Mesenchymal stem cell (in vitro differentiated cells and primary cell): Measurements from ENCODE around the gene TEKT5.

Experiments
- DNase-seq: peaks from one replicate; pipeline ENCODE4 v3.0.0-alpha.2; 2013
- H2AFZ ChIP-seq: one replicate; pipeline ENCODE4 v1.6.1; 2013; ENCODE audit warnings: low read depth, mild to moderate bottlenecking, control low read depth, inconsistent platforms, low read length, moderate library complexity
- H2AK5ac ChIP-seq: 2 replicates; pipeline ENCODE4 v1.6.1; 2013; ENCODE audit warnings: low read length, moderate library complexity, mild to moderate bottlenecking, inconsistent platforms; ENCODE audit not compliant: severe bottlenecking
- H2BK120ac ChIP-seq: one replicate; pipeline ENCODE4 v1.6.1; 2013; ENCODE audit warnings: low read depth, mild to moderate bottlenecking, inconsistent platforms, low read length, moderate library complexity
- H2BK12ac ChIP-seq, 2 experiments: one replicate each; pipeline ENCODE4 v1.6.1; 2013; ENCODE audit warnings: inconsistent platforms in 2 of 2, low read length in 2 of 2, mild to moderate bottlenecking in 2 of 2, moderate library complexity in 2 of 2, control low read depth in 1 of 2
- H2BK15ac ChIP-seq: one replicate; pipeline ENCODE4 v1.6.1; 2013; ENCODE audit warnings: mild to moderate bottlenecking, low read depth, inconsistent platforms; ENCODE audit not compliant: poor library complexity, severe bottlenecking
- H2BK5ac ChIP-seq: 2 replicates; pipeline ENCODE4 v1.6.1; 2013; ENCODE audit warnings: low read depth, mild to moderate bottlenecking, low read length, control low read depth, inconsistent platforms; ENCODE audit not compliant: poor library complexity, severe bottlenecking
- H3K14ac ChIP-seq, 2 experiments: one replicate each; pipeline ENCODE4 v1.6.1; 2013; ENCODE audit warnings: inconsistent platforms in 2 of 2, low read length in 2 of 2, control low read depth in 1 of 2, mild to moderate bottlenecking in 1 of 2, moderate library complexity in 1 of 2
- H3K18ac ChIP-seq, 2 experiments: one replicate each; pipeline ENCODE4 v1.6.1; 2013; ENCODE audit warnings: inconsistent platforms in 2 of 2, low read length in 2 of 2, control low read depth in 1 of 2, low read depth in 1 of 2, mild to moderate bottlenecking in 1 of 2
- H3K23ac ChIP-seq, 2 experiments: one replicate each; pipeline ENCODE4 v1.6.1; 2013; ENCODE audit warnings: inconsistent platforms in 2 of 2, low read length in 2 of 2, mild to moderate bottlenecking in 2 of 2, moderate library complexity in 2 of 2, control low read depth in 1 of 2
- H3K27ac ChIP-seq: 2 replicates; pipeline ENCODE4 v1.5.1; 2013; ENCODE audit warnings: mild to moderate bottlenecking, moderate library complexity, low read length, control low read depth, inconsistent platforms; ENCODE audit not compliant: poor library complexity, severe bottlenecking
- H3K27me3 ChIP-seq, 2 experiments: 2 replicates each; pipeline versions ENCODE4 v1.6.1 to v1.7.0; 2013; ENCODE audit warnings: low read length in 2 of 2, mild to moderate bottlenecking in 2 of 2, moderate library complexity in 2 of 2, control low read depth in 1 of 2, inconsistent platforms in 1 of 2; ENCODE audit not compliant: control insufficient read depth in 1 of 2, insufficient read depth in 1 of 2
- H3K36me3 ChIP-seq, 2 experiments: 2 replicates each; pipeline versions ENCODE4 v1.6.1 to v1.7.0; 2013; ENCODE audit warnings: low read length in 2 of 2, control low read depth in 1 of 2, inconsistent platforms in 1 of 2, low read depth in 1 of 2, mild to moderate bottlenecking in 1 of 2; ENCODE audit not compliant: insufficient read depth in 2 of 2, control insufficient read depth in 1 of 2
- H3K4ac ChIP-seq, 2 experiments: one replicate each; pipeline ENCODE4 v1.6.1; 2013; ENCODE audit warnings: inconsistent platforms in 2 of 2, low read length in 2 of 2, mild to moderate bottlenecking in 2 of 2, moderate library complexity in 2 of 2, control low read depth in 1 of 2, low read depth in 1 of 2
- H3K4me1 ChIP-seq: 2 replicates; pipeline ENCODE4 v1.6.1; 2013; ENCODE audit warnings: low read depth, low read length, control low read depth; ENCODE audit not compliant: control insufficient read depth, insufficient read depth
- H3K4me2 ChIP-seq: 2 replicates; pipeline ENCODE4 v1.6.1; 2013; ENCODE audit warnings: low read length, mild to moderate bottlenecking, inconsistent platforms; ENCODE audit not compliant: poor library complexity, severe bottlenecking
- H3K4me3 ChIP-seq, 2 experiments: 2 replicates each; pipeline versions ENCODE4 v1.5.1 to v1.7.0; 2013; ENCODE audit warnings: low read length in 2 of 2, mild to moderate bottlenecking in 2 of 2, control low read depth in 1 of 2, low read depth in 1 of 2; ENCODE audit not compliant: insufficient read depth in 1 of 2
- H3K79me1 ChIP-seq: replicated peaks from 2 replicates; pipeline ENCODE4 v1.6.1; 2013; ENCODE audit warnings: mild to moderate bottlenecking, control low read depth, low read length, inconsistent platforms; ENCODE audit not compliant: poor library complexity, severe bottlenecking
- H3K9ac ChIP-seq: 2 replicates; pipeline ENCODE4 v1.7.0; 2013; ENCODE audit warnings: mild to moderate bottlenecking, low read length, moderate library complexity
- H3K9me3 ChIP-seq: 2 replicates; pipeline ENCODE4 v1.7.0; 2013; ENCODE audit warnings: mild to moderate bottlenecking, low read length; ENCODE audit not compliant: control insufficient read depth
- H4K8ac ChIP-seq: one replicate; pipeline ENCODE4 v1.6.1; 2013; ENCODE audit warnings: inconsistent platforms, mild to moderate bottlenecking, low read length, moderate library complexity
- H4K91ac ChIP-seq: one replicate; pipeline ENCODE4 v1.6.1; 2013; ENCODE audit warnings: mild to moderate bottlenecking, low read length, inconsistent platforms
- WGBS: methylation state at CpG from one replicate; pipeline ENCODE4 v1.1.7; 2013; ENCODE audit warnings: mixed read lengths; 5-methylcytosine and 5-hydroxymethylcytosine counted together

Gene TEKT5

GRCh38 chr16:10629592-10629963, 65.2 kb downstream of the TEKT5 start:
- Histone ChIP-seq H4K8ac (no peak overlapping the region), H3K36me3 (no peaks in the 10 kb centered on the region), H3K9me3 (peaks cover 5% of the 10 kb centered on the region), H3K9ac (no peak overlapping the region), H2BK5ac (no peak overlapping the region), H3K27ac (no peak overlapping the region), H3K4me1 (peaks cover 1% of the 10 kb centered on the region), H2BK12ac (no peak overlapping the region), H2BK120ac (no peak overlapping the region), H3K23ac (no peak overlapping the region), H3K27me3 (peaks cover 0 to 28% of the 10 kb centered on the region in 2 experiments), H3K18ac (no peak overlapping the region), H3K14ac (no peak overlapping the region), H3K4ac (no peak overlapping the region), H2AK5ac (no peak overlapping the region), H4K91ac (no peak overlapping the region), H3K4me2 (no peak overlapping the region), H3K79me1 (no peaks in the 10 kb centered on the region), H2BK15ac (no peak overlapping the region), H2AFZ (no peak overlapping the region), H3K4me3 (no peak overlapping the region)
- DNase-seq, result no peak
- 47% methylated on average over 6 of the region's 6 CpGs for WGBS

GRCh38 chr16:10625595-10626357, 69.0 kb downstream of the TEKT5 start:
- H3K9me3 ChIP-seq, result no peaks in the 10 kb centered on the region
- H2AFZ ChIP-seq, result no peak overlapping the region
- H2BK5ac ChIP-seq, result no peak overlapping the region
- WGBS, result 84% methylated on average over 12 of the region's 12 CpGs
- no peak for DNase-seq
- H4K91ac ChIP-seq, result no peak overlapping the region
- H3K27me3 ChIP-seq, result peaks cover 0 to 2% of the 10 kb centered on the region in 2 experiments
- H3K18ac ChIP-seq, result no peak overlapping the region
- no peak overlapping the region for H3K14ac ChIP-seq
- H3K4me1 ChIP-seq, result peaks cover 1% of the 10 kb centered on the region
- H2BK120ac ChIP-seq, result no peak overlapping the region
- no peak overlapping the region for H3K27ac ChIP-seq
- H3K23ac ChIP-seq, result no peak overlapping the region
- no peak overlapping the region for H2BK12ac ChIP-seq
- H3K36me3 ChIP-seq, result no peaks in the 10 kb centered on the region
- H2AK5ac ChIP-seq, result no peak overlapping the region
- H2BK15ac ChIP-seq, result no peak overlapping the region
- H3K79me1 ChIP-seq, result no peaks in the 10 kb centered on the region
- H4K8ac ChIP-seq, result no peak overlapping the region
- no peak overlapping the region for H3K9ac ChIP-seq
- H3K4ac ChIP-seq, result no peak overlapping the region
- no peak overlapping the region for H3K4me2 ChIP-seq
- H3K4me3 ChIP-seq, result no peak overlapping the region

- H3K9me3 ChIP-seq, result no peaks in the 10 kb centered on the region
- H3K4me3 ChIP-seq, result no peak overlapping the region
- H2AFZ ChIP-seq, result no peak overlapping the region
- H2BK12ac ChIP-seq, result no peak overlapping the region
- H3K27ac ChIP-seq, result no peak overlapping the region
- no peak overlapping the region for H2BK5ac ChIP-seq
- H3K23ac ChIP-seq, result no peak overlapping the region
- H4K8ac ChIP-seq, result no peak overlapping the region
- no peaks in the 10 kb centered on the region for H3K79me1 ChIP-seq
- H2BK120ac ChIP-seq, result no peak overlapping the region
- H4K91ac ChIP-seq, result no peak overlapping the region
- DNase-seq, result no peak
- 81% methylated on average over 6 of the region's 6 CpGs for WGBS
- H3K4ac ChIP-seq, result no peak overlapping the region
- no peak overlapping the region for H3K14ac ChIP-seq
- no peak overlapping the region for H3K4me2 ChIP-seq
- no peaks in the 10 kb centered on the region for H3K36me3 ChIP-seq
- peaks cover 1% of the 10 kb centered on the region for H3K4me1 ChIP-seq
- H3K27me3 ChIP-seq, result peaks cover 8 to 10% of the 10 kb centered on the region in 2 experiments
- H2AK5ac ChIP-seq, result no peak overlapping the region
- H2BK15ac ChIP-seq, result no peak overlapping the region
- no peak overlapping the region for H3K18ac ChIP-seq
- no peak overlapping the region for H3K9ac ChIP-seq
These were observed 70.2 kb downstream of the TEKT5 start for GRCh38 chr16:10624527-10624926.

GRCh38 chr16:10623059-10623458, 71.7 kb downstream of the TEKT5 start:
- 77% methylated on average over 3 of the region's 3 CpGs for WGBS
- Histone ChIP-seq H2BK15ac (no peak overlapping the region), H3K27me3 (peaks cover 17 to 22% of the 10 kb centered on the region in 2 experiments), H2BK5ac (no peak overlapping the region), H3K4ac (no peak overlapping the region), H3K4me3 (no peak overlapping the region), H3K27ac (no peak overlapping the region), H3K36me3 (no peaks in the 10 kb centered on the region), H4K91ac (no peak overlapping the region), H3K79me1 (no peaks in the 10 kb centered on the region), H2BK120ac (no peak overlapping the region), H3K4me2 (no peak overlapping the region), H3K18ac (no peak overlapping the region), H2AFZ (no peak overlapping the region), H3K14ac (no peak overlapping the region), H3K9me3 (no peaks in the 10 kb centered on the region), H3K4me1 (peaks cover 1% of the 10 kb centered on the region), H2BK12ac (no peak overlapping the region), H3K9ac (no peak overlapping the region), H4K8ac (no peak overlapping the region), H3K23ac (no peak overlapping the region), H2AK5ac (no peak overlapping the region)
- DNase-seq, result no peak
